ENCODE measurements around the gene NTM.

- no peak for TF ChIP-seq CTCF (IDR thresholded peaks at IDR 0.05)
- no peak for TF ChIP-seq EP300 (IDR thresholded peaks at IDR 0.05)
- TF ChIP-seq POLR2A (IDR thresholded peaks at IDR 0.05), result no peak
Observed at GRCh38 chr11:131618201-131618600, 247.8 kb downstream of the NTM start.
